Measurements from ENCODE around the gene GJA4.
"Not testable (repeated sequence)": the region's sequence is repeated elsewhere in the genome, so short reads cannot be mapped to it uniquely, and the experiment has no call there.

Gene GJA4

DNA sequence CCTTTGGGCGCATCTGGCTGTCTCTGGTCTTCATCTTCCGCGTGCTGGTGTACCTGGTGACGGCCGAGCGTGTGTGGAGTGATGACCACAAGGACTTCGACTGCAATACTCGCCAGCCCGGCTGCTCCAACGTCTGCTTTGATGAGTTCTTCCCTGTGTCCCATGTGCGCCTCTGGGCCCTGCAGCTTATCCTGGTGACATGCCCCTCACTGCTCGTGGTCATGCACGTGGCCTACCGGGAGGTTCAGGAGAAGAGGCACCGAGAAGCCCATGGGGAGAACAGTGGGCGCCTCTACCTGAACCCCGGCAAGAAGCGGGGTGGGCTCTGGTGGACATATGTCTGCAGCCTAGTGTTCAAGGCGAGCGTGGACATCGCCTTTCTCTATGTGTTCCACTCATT, 35.4 kb upstream of the GJA4 start:
- Histone ChIP-seq H3K9me3 (ENCODE audit: control insufficient read depth, low read length) (no peaks in the 10 kb centered on the region), H3K36me3 (ENCODE audit: control insufficient read depth, insufficient read depth, low read length) (no peaks in the 10 kb centered on the region), H3K27me3 (ENCODE audit: control insufficient read depth, insufficient read depth, low read length) (no peaks in the 10 kb centered on the region), H3K9ac (ENCODE audit: low read length) (no peak overlapping the region), H3K4me1 (ENCODE audit: control insufficient read depth, insufficient read depth, low read length) (peaks cover 9% of the 10 kb centered on the region), H3K4me3 (ENCODE audit: low read length) (no peak overlapping the region)

DNA sequence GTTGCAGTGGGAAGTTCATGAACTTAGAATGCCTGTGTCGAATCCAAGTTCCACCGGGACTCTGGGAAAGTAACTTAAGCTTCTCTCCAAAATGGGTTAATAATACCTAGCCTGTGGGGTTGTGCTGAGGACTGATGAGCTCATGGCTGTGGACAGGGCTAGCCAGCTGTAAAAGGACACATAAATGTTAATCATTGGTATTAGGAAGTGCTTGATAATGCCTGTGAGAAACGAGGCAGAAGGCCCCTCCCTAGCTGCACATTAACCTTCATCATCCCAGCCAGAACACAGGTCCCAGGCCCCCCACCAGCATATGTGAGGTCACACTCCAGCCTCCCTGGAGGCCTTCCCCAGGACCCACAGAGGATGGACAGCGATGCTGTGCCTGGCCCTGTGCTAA, 34.0 kb upstream of the GJA4 start:
- H3K27me3 ChIP-seq (ENCODE audit: control insufficient read depth, insufficient read depth, low read length), result no peaks in the 10 kb centered on the region
- H3K36me3 ChIP-seq (ENCODE audit: control insufficient read depth, insufficient read depth, low read length), result no peaks in the 10 kb centered on the region
- H3K4me3 ChIP-seq (ENCODE audit: low read length), result no peak overlapping the region
- H3K9ac ChIP-seq (ENCODE audit: low read length), result no peak overlapping the region
- H3K9me3 ChIP-seq (ENCODE audit: control insufficient read depth, low read length), result no peaks in the 10 kb centered on the region
- peaks cover 15% of the 10 kb centered on the region for H3K4me1 ChIP-seq (ENCODE audit: control insufficient read depth, insufficient read depth, low read length)

DNA sequence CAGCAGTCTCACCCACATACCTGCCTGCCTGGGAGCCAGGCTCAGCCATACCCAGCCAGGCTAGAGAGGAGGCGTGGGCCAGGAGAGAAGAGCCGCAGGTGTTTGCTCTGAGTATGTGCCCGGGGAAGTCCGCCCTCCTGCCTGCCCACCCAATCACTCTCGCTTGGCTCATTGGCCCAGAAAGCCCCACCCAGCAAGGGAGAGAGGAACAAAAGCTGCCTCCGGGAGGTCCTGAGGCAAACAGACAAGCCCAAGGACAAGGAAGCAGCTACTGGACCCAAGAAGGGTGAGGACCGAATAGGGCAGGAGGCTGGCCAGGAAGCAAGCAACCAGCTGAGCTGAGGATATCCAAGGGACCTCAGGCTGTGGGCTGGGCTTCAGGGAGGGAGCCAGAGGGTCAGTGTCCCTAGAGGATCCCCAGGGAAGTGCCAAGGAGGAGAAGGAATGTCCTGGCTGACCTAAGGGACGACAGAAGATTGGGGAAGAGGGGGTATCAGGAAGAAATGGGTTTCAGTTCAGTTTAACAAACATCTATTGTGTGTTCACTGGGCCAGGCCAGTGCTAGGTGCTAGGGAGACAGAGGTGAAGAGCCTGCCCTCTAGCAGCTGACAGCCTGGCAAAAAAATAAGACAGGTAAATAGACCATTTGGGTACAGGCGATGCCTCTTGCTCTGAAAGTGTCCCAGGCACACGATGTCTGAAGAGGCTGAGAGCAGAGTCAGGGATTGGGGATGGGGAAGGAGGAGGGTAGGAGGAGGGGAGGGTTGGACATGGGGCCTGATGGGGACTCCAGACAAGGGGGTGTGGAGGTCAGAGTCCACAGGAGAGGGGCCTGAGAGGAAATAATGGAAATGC, 33.1 kb upstream of the GJA4 start, which contains the start of gene GJB4:
TSS of gene GJB4 (plus strand) at position 238 of the 855 bp plus-strand sequence. CDS start 1,515 bp downstream, outside the sequence.
- no peaks in the 10 kb centered on the region for H3K27me3 ChIP-seq (ENCODE audit: control insufficient read depth, insufficient read depth, low read length)
- peaks cover 15% of the 10 kb centered on the region for H3K4me1 ChIP-seq (ENCODE audit: control insufficient read depth, insufficient read depth, low read length)
- H3K36me3 ChIP-seq (ENCODE audit: control insufficient read depth, insufficient read depth, low read length), result no peaks in the 10 kb centered on the region
- no peak within 1 kb of the TSS for H3K4me3 ChIP-seq (ENCODE audit: low read length)
- H3K9me3 ChIP-seq (ENCODE audit: control insufficient read depth, low read length), result no peaks in the 10 kb centered on the region
- no peak within 1 kb of the TSS for H3K9ac ChIP-seq (ENCODE audit: low read length)

DNA sequence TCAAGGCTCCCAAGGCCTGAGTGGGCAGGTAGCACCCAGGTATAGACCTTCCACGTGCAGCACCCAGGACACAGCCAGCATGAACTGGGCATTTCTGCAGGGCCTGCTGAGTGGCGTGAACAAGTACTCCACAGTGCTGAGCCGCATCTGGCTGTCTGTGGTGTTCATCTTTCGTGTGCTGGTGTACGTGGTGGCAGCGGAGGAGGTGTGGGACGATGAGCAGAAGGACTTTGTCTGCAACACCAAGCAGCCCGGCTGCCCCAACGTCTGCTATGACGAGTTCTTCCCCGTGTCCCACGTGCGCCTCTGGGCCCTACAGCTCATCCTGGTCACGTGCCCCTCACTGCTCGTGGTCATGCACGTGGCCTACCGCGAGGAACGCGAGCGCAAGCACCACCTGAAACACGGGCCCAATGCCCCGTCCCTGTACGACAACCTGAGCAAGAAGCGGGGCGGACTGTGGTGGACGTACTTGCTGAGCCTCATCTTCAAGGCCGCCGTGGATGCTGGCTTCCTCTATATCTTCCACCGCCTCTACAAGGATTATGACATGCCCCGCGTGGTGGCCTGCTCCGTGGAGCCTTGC, 31.5 kb upstream of the GJA4 start:
- Histone ChIP-seq H3K27me3 (ENCODE audit: control insufficient read depth, insufficient read depth, low read length) (no peaks in the 10 kb centered on the region), H3K9me3 (ENCODE audit: control insufficient read depth, low read length) (no peaks in the 10 kb centered on the region), H3K36me3 (ENCODE audit: control insufficient read depth, insufficient read depth, low read length) (no peaks in the 10 kb centered on the region), H3K4me3 (ENCODE audit: low read length) (no peak overlapping the region), H3K4me1 (ENCODE audit: control insufficient read depth, insufficient read depth, low read length) (peaks cover 15% of the 10 kb centered on the region), H3K9ac (ENCODE audit: low read length) (no peak overlapping the region)

DNA sequence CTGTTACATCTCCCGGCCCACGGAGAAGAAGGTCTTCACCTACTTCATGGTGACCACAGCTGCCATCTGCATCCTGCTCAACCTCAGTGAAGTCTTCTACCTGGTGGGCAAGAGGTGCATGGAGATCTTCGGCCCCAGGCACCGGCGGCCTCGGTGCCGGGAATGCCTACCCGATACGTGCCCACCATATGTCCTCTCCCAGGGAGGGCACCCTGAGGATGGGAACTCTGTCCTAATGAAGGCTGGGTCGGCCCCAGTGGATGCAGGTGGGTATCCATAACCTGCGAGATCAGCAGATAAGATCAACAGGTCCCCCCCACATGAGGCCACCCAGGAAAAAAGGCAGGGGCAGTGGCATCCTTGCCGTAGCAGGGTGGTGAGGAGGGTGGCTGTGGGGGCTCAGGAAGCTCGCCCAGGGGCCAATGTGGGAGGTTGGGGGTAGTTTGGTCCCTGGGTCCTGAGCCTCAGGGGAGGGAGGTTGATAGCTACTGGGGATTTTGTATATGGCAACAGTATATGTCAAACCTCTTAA, 31.0 kb upstream of the GJA4 start:
- Histone ChIP-seq H3K4me3 (ENCODE audit: low read length) (no peak overlapping the region), H3K9me3 (ENCODE audit: control insufficient read depth, low read length) (no peaks in the 10 kb centered on the region), H3K4me1 (ENCODE audit: control insufficient read depth, insufficient read depth, low read length) (peaks cover 15% of the 10 kb centered on the region), H3K9ac (ENCODE audit: low read length) (no peak overlapping the region), H3K36me3 (ENCODE audit: control insufficient read depth, insufficient read depth, low read length) (no peaks in the 10 kb centered on the region), H3K27me3 (ENCODE audit: control insufficient read depth, insufficient read depth, low read length) (no peaks in the 10 kb centered on the region)

DNA sequence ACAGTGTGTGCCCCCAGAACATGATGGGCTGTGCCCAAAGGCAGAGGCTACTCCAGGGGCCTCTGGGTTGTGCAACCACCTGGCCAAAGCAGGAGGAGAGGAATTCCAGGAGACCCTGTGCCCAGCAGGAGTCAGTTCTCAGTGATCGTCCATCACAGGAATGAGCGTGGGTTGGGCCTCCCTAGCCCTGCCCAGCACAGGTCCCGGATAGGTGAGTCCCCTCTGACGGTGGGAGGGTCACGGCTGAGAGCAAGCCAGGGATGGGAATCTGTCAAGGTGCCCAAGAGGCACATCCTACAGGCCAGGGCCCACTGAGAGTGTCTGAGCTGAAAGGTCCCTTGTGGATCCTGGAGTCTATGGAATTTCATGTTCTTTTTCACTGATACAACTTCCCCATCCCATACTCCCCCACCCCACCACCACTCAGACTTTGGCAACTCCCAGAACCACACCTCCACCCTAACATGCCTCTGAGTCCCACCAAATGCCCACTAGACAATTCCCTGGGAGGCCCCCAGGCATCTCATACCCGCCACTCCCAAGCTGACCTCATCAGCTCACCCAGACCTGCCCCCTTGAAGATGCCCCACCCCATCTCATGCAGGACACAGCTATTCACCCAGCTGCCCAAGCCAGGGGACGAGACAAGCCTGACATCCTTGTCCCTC, 30.2 kb upstream of the GJA4 start:
- peaks cover 15% of the 10 kb centered on the region for H3K4me1 ChIP-seq (ENCODE audit: control insufficient read depth, insufficient read depth, low read length)
- no peaks in the 10 kb centered on the region for H3K9me3 ChIP-seq (ENCODE audit: control insufficient read depth, low read length)
- no peaks in the 10 kb centered on the region for H3K27me3 ChIP-seq (ENCODE audit: control insufficient read depth, insufficient read depth, low read length)
- no peak overlapping the region for H3K9ac ChIP-seq (ENCODE audit: low read length)
- H3K36me3 ChIP-seq (ENCODE audit: control insufficient read depth, insufficient read depth, low read length), result no peaks in the 10 kb centered on the region
- no peak overlapping the region for H3K4me3 ChIP-seq (ENCODE audit: low read length)

DNA sequence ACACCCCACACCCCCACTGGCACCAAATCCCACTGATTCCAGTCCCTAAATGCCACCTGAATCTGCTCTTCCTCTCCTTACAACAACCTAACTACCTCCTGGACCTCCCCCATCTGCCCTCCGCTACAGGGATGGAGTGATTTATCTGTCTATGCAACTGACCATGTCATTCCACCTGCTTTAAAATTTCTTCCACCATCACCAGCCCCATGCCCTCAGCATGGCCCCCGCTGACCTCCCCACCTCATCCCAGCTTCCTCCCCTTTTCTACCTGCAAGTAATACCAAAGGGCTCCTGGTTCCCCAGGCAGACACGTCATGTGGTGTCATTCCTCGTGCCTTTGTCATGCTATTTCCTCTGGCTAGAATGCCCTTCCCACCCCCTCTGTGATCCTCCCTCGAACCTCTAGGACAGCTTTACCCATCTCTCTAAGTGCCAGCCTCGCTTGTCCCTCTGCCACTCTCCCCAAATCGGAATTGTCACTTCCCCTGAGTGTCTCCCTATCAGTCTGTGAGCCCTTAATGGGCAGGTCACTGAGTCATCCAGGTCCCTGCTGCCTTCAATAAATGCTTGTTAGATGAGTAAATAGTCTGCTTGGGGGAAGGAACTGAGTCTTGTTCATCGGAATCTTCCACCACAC, 29.5 kb upstream of the GJA4 start:
- Histone ChIP-seq H3K4me3 (ENCODE audit: low read length) (no peak overlapping the region), H3K9me3 (ENCODE audit: control insufficient read depth, low read length) (no peaks in the 10 kb centered on the region), H3K4me1 (ENCODE audit: control insufficient read depth, insufficient read depth, low read length) (peaks cover 15% of the 10 kb centered on the region), H3K36me3 (ENCODE audit: control insufficient read depth, insufficient read depth, low read length) (no peaks in the 10 kb centered on the region), H3K9ac (ENCODE audit: low read length) (no peak overlapping the region), H3K27me3 (ENCODE audit: control insufficient read depth, insufficient read depth, low read length) (no peaks in the 10 kb centered on the region)

DNA sequence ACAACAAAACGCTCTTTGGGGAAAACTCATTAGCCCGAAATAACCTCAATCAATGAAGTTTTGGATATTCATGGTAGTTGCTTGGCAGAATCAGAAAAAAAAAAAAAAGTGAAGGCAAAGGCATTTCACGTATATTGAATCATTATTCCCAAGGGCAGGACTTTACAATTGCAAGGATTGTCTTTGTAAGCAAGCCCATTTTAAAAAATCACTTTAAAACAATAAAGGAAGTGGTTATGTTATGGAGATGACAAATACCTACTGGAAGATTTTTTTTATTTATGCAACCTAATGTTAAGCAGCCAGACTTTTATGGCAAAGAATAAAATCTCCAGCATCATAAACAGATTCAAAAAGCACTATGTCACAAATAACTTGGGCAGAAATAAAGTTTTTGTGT, 23.9 kb upstream of the GJA4 start:
- H3K4me3 ChIP-seq (ENCODE audit: low read length), result no peak overlapping the region
- no peaks in the 10 kb centered on the region for H3K9me3 ChIP-seq (ENCODE audit: control insufficient read depth, low read length)
- H3K4me1 ChIP-seq (ENCODE audit: control insufficient read depth, insufficient read depth, low read length), result no peaks in the 10 kb centered on the region
- H3K36me3 ChIP-seq (ENCODE audit: control insufficient read depth, insufficient read depth, low read length), result no peaks in the 10 kb centered on the region
- H3K27me3 ChIP-seq (ENCODE audit: control insufficient read depth, insufficient read depth, low read length), result no peaks in the 10 kb centered on the region
- H3K9ac ChIP-seq (ENCODE audit: low read length), result no peak overlapping the region

DNA sequence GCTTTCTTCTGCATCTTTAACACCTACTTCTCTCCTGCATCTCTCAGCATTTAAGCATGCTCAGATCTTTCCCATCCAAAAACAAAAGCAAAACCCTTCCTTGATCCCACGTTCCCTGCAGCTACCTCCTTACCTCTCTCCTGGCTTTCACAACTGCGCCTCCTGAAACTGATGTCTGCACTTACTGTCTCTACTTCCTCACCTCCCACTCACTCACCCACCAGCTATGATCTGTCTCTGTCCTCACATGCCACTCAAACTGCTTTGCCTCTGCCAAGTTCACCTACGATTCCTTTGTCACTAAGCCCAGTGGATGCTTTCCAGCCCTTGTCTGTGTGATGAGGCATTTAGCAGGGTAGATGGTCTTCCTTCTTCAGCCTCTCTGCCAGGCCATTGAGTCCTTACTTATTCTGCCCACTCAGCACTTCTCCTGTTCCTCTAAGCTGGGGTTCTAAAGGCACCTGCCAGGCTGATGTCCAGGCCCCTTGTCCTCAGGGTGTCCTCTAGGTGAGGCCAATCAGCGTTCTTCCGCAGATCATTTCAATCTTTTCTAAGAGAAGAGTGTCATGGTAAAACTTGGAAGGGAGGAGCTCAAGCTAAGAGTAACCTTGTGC, 21.8 kb upstream of the GJA4 start:
- H3K27me3 ChIP-seq (ENCODE audit: control insufficient read depth, insufficient read depth, low read length), result no peaks in the 10 kb centered on the region
- H3K9me3 ChIP-seq (ENCODE audit: control insufficient read depth, low read length), result no peaks in the 10 kb centered on the region
- H3K36me3 ChIP-seq (ENCODE audit: control insufficient read depth, insufficient read depth, low read length), result no peaks in the 10 kb centered on the region
- no peaks in the 10 kb centered on the region for H3K4me1 ChIP-seq (ENCODE audit: control insufficient read depth, insufficient read depth, low read length)
- H3K9ac ChIP-seq (ENCODE audit: low read length), result no peak overlapping the region
- no peak overlapping the region for H3K4me3 ChIP-seq (ENCODE audit: low read length)

DNA sequence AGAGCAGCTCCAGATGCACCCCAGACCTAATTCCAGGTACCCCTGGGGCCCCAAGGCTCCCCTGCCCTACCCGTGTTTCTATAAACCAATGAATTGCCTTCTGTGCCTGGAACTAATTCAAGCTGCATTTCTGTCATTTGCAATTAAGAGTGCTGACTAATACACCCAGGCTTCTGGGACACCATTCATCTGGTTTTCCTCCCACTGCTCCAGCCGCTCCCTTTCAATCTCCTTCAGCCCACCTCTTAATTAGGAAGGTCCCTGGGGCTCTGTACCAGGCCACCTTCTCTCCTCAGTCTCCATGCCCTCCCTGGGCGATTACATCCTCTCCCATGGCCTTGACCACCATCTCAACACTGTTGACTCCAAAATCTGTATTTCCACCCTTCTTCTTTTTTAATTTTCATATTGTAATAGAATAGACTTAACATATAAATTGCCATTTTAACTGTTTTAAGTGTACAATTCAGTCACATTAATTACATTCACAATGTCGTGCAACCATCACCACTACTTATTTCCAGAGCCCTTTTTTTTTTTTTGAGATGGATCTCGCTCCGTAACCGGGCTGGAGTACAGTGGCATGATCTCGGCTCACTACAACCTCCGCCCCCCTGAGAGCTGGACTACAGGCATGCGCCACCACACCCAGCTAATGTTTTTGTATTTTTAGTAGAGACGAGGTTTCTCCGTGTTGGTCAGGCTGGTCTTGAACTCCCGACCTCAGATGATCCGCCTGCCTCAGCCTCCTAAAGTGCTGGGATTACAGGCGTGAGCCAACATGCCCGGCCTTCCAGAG, 21.0 kb upstream of the GJA4 start:
- Histone ChIP-seq H3K4me3 (ENCODE audit: low read length) (no peak overlapping the region), H3K9me3 (ENCODE audit: control insufficient read depth, low read length) (no peaks in the 10 kb centered on the region), H3K27me3 (ENCODE audit: control insufficient read depth, insufficient read depth, low read length) (no peaks in the 10 kb centered on the region), H3K9ac (ENCODE audit: low read length) (no peak overlapping the region), H3K4me1 (ENCODE audit: control insufficient read depth, insufficient read depth, low read length) (no peaks in the 10 kb centered on the region), H3K36me3 (ENCODE audit: control insufficient read depth, insufficient read depth, low read length) (no peaks in the 10 kb centered on the region)

DNA sequence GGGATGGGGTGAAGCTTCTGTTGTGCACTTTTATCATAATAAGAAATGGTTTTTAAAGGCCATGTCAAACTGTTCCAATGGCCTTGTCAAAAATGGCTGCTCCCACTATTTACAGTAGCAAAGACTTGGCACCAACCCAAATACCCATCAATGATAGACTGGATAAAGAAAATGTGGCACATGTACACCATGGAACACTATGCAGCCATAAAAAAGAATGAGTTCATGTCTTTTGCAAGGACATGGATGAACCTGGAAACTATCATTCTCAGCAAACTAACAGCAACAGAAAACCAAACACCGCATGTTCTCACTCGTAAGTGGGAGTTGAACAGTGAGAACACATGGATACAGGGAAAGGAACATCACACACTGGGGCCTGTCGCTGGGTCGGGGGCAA, 19.7 kb upstream of the GJA4 start:
- not testable (repeated sequence) for H3K4me1 ChIP-seq (ENCODE audit: control insufficient read depth, insufficient read depth, low read length); H3K9ac ChIP-seq (ENCODE audit: low read length); H3K36me3 ChIP-seq (ENCODE audit: control insufficient read depth, insufficient read depth, low read length); H3K27me3 ChIP-seq (ENCODE audit: control insufficient read depth, insufficient read depth, low read length); H3K9me3 ChIP-seq (ENCODE audit: control insufficient read depth, low read length); H3K4me3 ChIP-seq (ENCODE audit: low read length)

Data from mucosa of stomach (tissue), 1 donor.